ENCODE data around the gene ELOVL2.

ELOVL2 gene

DNA sequence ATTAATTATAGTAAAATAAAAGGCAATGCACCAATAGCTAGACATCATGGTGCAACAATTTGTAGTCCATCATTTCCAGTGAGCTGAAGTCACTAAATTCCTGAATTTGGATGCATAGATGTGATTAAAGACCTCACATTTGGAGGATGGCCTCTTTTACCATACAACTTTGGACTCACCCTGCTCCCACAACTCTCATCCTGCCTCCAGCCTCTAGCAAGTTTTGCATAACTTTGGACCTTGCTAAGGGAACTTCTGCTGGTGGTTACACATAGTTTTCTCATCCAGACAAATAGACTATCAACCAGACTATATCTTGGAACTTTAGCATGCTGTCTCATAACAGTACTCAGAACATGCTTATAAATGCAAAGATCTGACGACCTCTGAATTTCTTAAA, 12.8 kb upstream of the ELOVL2 start:
- no peak for DNase-seq

DNA sequence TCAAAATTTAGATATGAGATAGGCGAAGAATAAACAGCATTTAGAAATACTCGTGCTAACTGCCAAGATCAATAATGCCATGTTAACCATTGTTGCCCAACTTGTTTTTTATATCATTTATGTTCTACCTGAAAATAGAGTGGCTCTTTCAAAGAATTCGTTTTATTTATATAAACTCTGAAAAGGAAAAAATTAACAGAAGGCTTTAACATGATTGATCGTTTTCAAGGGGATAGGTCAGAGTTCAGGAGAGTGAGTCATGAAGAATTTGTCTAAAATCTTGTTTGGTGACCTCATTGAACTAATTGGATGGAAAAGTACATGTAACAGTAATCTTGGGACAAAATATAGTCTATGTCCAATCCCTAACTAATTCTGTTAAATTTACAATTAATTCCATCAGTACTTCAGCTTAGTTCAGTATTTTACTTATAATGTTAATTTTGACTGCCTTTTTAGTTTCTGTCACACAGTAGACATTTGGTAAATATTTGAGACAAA, 11.1 kb upstream of the ELOVL2 start:
- DNase-seq = no peak

DNA sequence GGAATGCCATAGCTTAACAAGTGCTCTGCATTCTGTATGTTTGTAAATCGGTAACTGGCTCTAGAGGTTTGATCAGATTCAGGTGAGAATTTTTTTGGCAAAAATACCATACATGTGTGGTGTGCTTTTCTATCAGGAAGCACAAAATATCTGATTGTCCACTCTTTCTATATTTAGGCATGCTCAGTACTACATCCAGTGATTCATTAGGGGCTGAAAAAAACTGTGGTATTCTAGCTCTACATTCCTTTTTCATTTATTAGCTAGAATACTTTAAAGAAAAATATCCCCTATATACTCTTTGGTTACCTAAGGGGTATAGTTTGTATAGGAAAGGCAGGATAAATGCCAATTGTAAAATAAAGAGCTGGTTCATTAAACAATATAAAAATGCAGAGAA, 10.6 kb upstream of the ELOVL2 start:
- no peak for DNase-seq

DNA sequence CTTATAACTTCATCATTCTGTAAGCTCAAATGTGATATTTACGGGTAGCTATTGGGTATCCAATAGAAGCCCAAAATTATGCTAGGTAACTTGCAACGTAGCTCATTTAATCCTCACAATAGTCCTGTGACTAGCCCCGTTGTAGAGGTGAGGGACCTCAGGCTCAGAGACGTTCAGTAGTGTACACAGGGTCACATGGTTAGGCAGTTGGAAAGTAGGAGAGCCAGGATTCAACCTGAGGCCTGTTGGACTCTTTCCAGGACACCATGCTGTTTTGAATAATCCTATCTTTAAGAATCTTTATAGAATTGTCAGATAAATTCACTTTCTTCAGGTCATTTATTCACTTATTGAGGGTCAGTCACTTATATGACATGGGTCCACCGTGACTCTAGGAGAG, 9.2 kb upstream of the ELOVL2 start:
- DNase-seq = no peak

DNA sequence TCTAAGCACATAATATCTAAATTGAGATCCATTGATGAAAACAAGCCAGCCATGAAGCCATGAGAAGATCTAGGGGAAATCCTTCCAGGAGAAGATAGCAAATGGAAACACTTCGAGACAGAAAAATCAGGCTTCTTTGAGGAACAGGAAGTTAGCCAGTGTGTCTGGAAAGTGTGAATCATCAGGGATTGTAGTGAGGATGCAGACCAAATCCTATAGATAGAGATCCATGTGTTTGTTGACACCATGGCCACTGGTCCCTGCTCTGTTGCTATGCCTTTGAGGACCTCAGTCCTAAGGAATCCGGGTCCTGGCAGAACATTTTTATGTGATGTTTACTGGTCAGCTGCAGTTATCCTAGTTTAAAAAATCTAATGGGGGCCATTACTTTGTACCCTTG, 6.6 kb upstream of the ELOVL2 start:
- DNase-seq = no peak

DNA sequence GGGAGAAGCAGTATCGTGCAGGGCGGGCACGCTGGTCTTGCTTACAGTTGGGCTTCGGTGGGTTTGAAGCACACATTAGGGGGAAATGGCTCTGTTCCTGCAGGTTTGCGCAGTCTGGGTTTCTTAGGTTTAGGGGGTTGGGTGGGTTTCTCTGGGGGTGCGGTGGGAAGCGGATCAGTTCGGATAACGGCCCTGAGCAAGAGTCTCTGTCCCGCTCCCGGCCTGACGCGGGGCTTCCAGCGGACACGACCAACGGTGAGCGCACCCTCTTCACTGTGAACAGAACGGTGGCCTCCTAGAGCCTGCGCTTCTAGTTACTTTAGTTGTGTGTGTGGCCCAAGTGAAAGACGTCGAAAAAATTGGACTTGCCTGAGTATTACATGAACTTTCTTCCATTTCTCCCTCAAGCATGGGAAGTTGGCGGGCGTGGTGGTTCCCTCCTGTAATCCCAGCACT, 635 bp upstream of the ELOVL2 start:
- no peak for DNase-seq

DNA sequence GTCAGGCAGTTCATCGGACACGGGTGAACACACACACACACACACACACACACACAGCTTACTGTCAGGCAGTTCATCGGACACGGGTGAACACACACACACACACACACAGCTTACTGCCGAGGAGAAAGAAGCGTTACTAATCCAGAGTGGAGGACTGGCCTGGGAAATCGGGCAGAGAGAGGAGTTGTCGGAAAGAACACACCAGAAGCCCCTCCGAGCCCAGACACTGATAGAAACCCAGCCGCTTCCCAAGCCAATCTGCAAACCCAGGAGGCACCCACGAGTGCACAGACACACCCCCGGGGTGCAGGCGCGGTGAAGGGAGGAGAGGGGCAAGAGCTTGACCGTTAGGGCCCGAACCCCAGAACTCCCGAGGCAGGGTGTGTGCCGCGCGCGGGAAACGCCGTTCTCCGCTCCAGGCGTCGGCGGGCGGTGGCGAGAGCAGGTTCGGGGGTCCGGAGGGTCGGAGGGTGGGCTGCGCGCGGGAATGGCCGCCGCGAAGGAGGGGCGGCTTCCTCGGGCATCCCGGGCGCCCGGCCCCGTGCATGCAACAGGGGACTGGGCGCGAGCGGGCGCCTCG, 636 bp downstream of the ELOVL2 start:
- DNase-seq = no peak

DNA sequence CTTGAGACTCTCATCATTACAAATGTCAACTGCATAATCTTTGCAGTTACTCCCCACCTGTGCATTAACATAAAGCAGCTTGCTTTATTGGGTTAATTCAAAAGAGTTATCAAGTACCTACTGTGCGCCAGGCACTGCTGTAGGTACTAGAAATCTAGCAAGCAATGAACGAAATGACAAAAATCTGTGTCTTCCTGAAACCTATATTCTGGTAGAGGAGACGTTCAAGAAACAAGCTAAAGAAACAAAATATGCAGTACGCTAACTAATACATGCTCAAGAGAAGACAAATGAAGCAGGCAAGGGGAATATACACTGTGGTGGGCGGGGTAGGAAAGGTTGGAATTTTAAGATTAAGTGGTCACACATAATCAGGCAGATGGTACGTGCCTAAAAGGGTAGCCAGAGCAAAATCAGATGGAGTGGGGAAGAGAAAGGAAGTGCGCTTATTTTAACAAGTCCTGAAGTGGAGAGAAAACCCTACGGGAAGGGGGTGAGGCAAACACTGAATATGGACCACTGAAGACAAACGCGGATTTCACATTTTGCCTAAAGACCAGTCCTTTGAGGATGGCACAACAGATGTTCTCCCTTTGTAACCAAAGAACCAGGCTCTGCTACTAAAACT, 1.2 kb downstream of the ELOVL2 start:
- no peak for DNase-seq

DNA sequence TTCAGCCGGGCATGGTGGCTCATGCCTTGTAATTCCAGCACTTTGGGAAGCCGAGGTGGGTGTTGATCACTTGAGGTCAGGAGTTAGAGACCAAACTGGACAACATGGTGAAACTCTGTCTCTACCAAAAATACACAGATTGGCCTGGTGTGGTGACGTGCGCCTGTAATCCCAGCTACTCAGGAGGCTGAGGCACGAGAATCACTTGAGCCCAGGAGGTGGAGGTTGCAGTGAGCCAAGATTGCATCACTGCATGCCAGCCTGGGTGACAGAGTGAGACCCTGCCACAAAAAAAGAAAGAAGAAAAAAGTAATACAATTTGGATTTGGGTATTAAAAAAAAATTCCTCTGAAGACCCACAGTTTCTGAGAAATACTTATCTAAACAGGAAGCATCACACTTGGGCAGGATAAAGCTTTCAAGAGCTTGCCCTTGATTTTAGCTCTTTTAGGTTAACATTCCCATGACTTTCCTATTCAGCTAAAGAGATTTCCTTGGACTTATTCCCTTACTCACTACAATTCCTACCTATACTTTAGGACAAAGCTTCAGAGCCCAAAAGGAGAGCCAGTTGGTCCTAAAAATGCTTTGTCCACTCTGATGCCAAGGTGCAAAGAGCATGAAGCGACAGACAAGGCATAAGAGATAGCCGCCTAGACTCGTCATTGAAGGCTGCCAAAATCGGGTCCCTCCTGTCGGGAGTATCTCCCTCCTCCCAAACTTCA, 1.9 kb downstream of the ELOVL2 start:
- no peak for DNase-seq

DNA sequence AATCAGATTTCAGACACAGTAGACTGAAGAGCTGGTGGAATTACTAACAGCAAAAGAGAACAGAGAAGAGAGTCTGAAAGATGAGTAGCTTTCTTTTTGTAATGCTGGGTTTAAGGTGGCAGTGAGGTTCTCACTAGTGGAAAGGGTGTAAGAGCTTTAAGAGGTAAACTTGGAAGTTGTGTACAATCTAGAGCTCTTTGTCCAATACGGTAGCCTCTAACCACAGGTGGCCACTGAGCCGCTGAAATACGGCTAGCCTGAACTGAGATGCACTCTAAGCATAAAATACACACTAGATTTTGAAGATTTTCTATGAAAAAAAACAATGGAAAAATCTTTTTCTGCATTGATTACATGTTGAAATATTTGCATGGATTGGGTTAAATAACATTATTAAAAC, 4.0 kb downstream of the ELOVL2 start:
- no peak for DNase-seq

DNA sequence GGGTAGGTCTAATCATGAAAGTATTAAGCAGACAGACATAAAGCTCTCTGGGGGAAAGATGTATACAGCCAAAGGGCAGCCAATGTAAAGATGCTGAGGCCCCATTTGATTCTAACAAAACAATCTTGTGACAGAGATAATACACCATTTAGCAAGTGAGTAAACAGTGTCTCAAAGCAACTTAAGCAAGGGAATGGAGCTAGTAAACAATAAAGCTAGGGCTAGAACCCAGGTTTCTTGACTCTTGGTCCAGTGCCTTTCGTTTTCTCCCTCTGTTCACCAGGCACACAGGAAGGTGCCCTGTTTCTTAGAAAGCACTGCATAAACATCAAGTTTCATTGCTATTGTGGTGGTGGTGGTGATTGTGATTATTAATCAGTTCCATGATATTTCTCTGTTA, 5.1 kb downstream of the ELOVL2 start:
- DNase-seq = no peak

DNA sequence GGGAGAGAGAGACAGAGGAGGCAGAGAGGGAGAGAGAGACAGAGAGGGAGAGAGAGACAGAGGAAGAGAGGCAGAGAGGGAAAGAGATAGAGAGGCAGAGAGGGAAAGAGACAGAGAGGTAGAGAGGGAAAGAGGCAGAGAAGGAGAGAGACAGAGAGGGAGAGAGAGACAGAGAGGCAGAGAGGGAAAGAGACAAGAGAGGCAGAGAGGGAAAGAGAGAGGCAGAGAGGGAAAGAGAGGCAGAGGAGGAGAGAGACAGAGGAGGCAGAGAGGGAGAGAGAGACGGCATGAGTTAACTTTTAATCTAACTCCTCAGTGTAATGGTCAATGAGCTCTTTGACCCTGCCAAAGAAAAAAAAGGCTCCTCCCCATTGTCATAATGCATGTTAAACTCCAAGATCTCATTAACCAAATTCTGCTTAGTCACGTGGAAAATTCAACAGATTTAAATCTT, 7.1 kb downstream of the ELOVL2 start:
- DNase-seq = no peak

DNA sequence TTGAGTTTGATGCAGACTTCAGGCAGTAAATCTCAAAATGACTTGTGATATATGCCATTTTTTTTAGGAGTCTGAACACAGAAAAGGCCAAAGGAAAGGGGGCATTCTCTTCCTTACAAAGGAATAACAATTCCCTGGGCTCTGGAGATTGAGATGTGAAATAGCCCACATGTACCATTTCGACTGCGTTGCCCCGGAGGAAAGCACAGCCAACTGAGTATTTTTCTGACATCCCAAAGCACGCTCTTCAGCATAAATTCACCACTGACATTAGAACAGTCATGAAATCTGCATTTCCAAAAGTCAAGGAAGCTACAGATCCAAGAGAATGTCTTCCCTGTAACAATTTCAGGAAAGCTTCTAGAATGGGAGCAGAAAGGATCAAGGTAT, 7.8 kb downstream of the ELOVL2 start:
- DNase-seq = no peak

DNA sequence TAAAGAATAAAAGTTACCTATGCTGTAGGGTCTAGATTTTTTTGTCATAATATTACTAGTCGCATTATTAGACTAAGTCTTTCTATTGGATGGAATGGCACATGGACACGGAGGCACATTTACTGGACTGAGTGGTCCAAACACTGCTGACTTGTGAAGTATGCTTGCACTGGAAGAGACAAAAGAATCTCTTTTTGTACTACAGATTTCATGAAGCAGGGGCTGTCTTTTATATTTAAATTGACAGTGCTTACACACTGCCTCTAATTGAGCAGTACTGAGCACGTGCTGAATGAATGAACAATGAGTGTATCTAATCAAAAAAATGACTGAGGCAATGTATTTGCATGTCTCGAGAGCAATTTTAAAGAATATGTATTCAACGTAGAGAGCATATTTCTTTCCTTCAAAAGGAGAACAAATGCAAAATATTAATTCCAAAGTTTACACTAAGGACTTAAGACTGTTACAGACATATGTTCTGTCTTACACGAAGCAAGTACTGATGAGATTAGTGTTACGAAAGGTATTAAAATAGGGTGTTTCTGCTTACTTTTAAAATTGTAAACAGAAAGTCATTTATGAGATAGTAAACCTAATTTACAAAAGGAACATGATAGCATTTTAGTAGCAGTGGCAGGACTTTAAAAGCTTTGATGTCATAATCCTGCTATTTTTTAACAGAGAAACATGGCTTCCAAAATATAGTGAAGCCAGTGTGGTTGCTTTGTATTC, 8.3 kb downstream of the ELOVL2 start:
- DNase-seq = no peak

DNA sequence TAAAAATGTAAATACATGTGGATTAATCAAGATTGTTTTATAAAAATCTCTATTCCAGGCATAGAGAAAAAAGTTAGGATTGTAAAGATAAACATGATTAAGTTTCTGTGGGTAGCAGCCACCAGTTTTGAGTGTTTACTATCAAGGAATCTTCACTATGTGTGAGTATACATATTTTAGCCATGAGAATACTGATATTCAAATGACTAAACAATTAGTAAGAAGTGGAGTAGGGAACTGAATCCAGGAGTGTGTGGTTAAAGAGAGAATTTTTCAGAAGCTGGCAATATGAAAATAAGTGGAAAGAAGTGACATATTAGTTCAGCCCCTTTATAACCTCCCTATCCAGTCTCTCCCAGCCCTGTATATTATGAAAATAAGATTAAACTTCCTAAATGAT, 10.3 kb downstream of the ELOVL2 start:
- DNase-seq = no peak

DNA sequence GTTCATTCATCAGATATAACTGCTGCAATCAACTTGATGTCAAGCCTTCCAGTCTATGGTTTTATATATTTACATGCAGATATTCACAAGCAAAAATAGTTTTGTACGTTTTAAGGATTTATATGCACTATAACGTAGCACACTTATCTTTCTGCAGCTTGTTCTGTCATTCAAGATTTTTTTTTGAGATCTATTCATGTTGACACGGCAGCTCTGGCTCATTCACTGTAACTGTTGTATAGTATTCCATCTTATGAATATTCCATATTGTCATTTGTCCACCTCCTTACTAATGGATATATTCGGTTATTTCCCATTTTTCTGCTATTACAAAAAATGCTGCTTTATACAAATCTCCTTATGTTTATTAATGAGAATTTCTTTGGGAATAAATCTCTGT, 13.2 kb downstream of the ELOVL2 start:
- no peak for DNase-seq

DNA sequence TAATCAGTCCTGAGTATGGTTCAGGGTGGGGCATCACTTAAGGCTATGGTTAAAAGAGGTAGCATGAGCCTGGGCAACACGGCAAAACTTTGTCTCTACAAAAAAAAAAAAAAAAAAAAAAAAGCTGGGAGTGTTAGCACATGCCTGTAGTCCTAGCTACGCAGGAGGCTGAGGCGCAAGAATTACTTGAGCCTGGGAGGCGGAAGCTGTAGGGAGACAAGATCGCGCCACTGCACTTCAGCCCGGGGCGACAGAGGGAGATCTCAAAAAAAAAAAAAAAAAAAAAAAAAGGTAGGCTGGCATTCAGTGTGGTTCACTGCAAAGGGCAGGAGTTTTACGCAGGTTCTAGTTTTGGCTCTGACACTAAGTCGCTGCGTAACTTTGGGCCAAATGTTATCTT, 15.1 kb downstream of the ELOVL2 start:
- DNase-seq = no peak

DNA sequence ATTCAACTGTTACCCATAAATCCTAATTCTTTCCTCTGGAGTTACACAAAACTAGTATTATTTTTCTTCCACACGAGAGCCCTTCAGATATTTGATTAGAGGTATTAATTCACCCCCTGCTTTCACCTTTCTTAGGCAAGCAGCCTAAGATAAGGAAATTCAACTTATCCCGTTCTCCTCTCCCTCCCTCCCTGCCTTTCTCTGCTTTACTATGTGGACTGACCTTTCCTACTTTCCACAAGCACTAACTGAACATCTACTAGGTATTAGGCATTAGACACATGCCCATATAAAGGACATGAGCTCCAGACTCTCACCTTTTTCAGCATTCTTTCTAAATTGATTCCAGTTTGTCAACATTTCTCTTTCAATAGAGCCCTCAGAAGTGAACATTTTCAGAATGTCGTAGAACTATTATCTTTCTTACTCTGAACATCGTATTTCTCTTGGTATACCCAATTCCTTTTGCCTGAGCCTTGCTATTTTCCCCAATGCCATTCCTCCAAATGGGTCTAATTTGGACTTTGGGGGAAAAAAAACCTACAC, 16.5 kb downstream of the ELOVL2 start:
- no peak for DNase-seq

DNA sequence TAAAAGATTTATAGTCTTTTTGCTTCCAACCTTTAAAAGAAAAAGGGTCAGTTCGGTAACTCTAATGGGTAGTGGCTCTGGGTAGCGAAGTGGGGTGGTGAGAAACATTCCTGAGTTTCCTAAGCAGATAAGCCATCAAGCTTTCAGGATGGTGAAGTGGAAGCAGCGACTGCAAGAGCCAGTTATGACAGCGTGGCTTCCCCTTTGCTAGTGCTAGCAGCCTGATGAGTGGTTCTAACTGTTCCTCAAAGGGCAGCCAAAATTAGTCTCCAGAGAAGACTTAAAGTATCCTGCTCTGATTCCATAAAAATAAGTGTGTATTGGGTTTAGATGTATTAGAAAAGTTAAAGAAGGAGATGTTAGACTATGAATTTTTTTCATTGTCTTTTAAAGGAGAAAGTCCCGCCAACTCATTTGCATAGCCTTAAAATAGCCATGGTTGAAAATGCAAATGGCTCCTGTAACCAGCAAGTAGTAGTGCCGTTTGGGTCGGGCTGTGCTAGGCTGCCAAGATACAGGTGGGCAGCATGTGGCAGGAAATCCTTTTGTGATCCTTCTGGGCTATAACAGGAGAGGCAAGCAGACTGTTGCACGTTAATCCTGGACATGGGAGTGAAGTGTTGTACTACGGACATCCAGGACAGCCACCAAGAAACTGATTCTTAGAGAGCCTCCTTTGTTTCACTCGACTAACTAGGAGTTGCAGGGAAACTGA, 18.0 kb downstream of the ELOVL2 start:
- DNase-seq = no peak

DNA sequence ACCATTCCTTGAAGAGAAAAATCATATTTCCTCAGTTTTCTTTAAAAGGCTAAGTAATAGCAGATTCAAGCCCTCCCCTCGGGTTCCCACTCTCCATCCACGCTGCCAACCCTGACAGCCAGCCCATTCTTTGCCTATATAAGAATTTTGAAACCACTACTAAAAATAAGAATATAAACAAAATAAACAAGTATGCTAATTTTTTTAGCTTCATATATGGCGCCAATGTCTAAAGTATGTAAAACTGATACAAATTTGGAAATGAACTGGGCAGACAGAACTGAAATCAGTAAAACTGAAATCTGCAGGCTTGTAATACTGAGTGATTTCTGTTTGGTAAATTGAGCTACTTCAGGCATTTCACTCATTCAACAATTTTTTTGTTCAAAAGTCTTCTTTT, 19.0 kb downstream of the ELOVL2 start:
- DNase-seq = no peak

DNA sequence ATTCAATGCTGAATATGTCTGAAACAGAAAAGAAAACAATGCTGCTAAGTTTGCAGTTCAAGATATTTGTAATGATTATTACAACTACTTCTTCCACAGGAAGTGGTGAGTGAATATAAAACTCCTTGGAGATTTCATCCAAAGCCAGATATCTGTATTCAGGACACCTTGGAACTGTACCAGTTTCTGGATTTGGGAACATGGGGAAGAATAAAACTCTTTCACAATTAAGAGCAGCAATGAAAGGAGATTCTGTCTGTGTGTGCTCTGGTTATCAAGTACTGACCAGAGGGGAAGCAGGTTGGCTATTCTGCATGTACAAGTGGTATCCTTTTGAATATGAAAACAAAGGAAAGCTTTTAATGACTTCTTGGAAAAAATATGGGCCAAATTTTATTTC, 21.1 kb downstream of the ELOVL2 start:
- no peak for DNase-seq

DNA sequence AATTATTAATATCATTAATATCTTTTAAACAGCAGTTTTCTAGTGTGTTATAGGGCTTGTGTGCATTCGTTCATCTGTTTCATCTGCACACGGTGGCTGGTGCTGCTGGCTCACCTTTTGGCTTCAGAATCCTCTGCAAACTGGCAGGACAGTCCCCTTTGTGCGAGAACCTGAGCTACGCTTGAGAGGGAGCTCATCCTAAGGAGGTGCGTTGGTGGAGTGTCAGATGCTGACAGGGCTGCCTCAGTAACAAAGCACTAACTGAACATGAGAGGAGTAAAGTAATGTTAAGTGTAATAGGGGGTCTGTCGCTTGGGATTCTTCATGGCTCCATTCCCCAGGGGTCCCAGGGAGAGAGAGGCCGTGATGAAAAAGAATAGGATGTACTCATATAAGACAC, 22.4 kb downstream of the ELOVL2 start:
- DNase-seq = no peak

DNA sequence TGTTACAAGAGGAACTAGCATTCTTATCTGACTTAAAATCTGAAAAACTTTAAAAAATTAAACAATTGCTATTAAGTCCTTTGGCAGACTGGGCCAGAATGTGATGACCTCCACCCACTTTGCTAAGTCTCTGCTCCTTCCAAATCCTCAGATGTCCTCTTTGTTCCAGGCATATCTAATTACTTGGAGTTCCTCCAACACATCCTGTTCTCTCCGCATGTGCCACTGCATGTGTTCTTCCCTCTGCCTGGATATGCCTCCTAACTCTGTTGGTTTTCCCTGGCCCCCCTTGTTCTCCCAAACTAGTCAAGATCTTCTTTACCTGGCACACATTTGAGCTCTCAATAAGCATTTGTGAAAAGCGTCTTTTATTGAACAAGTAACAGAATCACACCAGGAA, 23.1 kb downstream of the ELOVL2 start:
- no peak for DNase-seq
